Measurements from ENCODE around the gene ATP8B1.
"Not testable (repeated sequence)": the region's sequence is repeated elsewhere in the genome, so short reads cannot be mapped to it uniquely, and the experiment has no call there.

Gene ATP8B1

DNA sequence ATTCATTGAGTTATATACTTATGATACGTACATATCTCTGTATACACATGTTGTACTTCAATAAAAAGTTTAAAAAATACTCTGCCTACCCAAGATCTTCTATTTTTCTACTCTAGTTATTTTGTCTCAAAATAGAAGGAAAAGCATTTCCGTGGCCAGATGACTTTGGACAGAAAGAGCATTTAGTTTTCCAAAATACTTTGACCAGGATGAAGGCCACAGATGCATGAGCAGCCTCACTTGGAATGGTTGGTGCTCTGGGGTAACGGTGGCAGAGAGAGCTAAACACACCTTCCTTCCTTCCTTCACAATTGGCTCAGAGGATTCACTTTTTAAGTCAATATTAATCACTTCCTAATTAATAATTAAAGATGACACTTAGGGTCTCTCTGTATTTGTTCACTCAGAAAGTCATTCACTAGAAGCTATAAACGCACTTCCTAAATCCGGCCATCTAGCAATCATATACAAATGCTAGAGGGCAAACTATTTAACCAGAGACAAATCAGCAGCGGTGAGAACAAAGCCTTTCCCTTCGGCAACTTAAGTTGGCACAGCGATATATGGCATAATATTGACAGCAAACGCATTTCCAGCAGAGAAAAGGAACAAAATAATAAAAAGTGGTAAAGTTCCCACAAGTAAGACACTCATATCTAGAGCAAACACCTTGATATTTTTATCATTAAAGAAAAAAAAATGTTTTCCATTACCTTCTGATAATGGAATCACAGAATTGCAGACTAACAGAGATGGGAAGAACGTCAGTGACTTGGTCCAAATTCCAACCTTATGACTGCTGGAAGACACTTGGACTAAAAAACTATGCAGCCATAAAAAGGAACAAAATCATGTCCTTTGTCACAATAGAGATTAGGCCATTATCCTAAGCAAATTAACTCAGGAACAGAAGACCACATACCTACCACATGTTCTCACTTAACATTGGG is 125.6 kb downstream of the ATP8B1 start:
- DNase-seq (ENCODE audit: low read depth in 1 of 2, low spot score in 1 of 2): no peak

DNA sequence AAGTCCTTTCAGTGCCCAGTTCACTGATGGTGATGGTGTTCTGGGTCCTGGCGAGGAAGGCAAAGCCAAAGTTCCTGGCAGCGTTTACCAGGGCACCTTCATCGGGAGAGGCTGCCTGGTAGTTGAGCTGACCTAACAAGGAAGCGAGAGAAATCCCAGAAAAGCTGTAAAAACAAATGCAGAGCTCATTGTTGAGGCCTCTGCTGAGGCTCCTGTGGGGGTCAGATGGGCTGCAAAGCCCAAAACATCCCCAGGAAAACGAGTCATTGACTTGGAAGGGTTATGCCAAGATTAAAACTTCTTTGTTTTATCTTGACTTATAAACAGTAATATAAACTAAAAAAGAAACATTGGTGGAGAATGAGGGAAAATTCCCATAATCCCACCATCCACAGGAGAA is 128.2 kb downstream of the ATP8B1 start:
- no peak for DNase-seq (ENCODE audit: low read depth in 1 of 2, low spot score in 1 of 2)

DNA sequence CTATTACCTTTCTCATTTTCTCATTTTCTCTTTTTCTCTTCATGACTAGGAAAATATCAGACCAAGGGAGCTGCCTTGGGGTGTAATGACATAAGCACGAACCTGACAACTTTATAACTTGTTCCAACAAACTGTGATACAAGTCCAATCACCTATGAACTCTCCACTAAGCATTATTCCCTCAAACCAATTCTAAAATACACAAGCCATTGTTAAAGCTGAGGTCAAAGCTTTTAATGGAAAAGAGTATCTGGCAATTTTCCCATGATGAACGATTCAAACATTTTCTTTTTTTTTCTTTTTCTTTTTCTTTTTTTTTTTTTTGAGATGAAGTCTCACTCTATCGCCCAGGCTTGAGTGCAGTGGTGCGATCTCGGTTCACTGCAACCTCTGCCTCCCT is 133.1 kb downstream of the ATP8B1 start:
- no peak for DNase-seq (ENCODE audit: low read depth in 1 of 2, low spot score in 1 of 2)

DNA sequence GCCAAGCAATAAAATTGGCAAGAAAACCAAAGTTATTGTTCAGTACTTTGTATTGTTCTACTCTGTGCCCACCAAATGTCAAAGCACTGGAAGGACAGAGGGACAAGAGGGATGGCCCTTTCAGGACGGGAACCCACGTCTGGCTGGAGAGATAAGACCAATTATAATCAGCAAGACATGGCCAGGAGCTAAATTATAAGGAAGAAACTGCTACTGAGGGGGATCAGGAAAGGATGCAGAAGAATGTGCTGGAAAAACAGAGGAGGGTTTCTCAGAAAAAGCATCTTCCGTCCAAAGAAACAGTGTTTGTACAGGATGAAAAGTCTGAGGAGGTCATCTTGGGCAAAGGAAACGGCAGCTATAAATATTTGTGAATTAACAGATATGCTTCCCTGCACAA is 135.1 kb downstream of the ATP8B1 start:
- DNase-seq (ENCODE audit: low read depth in 1 of 2, low spot score in 1 of 2): no peak

DNA sequence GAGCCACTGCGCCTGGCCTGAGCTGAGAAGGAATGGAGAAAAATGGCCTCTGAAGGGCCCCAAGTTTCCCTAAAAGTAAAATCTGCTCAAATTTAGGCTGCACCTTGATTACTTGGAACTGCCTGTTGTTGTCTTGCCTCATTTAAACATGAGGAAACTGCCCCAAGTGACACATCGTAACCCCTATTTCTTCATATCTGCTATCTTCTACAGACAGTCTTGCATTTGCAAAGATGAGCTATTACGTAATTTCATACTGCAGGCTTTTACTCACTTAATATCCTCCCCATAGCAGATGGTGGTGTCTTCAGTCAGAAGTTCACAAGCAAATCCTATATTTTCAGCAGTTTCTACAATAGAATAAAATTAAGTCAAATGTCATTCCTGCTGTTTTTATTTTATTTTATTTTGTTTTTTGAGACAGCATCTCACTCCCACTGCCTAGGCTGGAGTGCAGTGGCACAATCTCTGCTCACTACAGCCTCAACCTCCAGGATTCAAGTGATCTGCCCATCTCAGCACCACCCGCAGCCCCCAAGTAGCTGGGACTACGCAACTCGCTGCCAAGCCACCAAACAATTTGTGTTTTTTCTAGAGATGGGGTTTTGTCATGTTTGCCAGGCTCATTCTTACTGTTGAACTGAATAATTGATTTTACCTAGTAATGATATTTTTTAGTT is 136.2 kb downstream of the ATP8B1 start:
- DNase-seq (ENCODE audit: low read depth in 1 of 2, low spot score in 1 of 2): no peak

DNA sequence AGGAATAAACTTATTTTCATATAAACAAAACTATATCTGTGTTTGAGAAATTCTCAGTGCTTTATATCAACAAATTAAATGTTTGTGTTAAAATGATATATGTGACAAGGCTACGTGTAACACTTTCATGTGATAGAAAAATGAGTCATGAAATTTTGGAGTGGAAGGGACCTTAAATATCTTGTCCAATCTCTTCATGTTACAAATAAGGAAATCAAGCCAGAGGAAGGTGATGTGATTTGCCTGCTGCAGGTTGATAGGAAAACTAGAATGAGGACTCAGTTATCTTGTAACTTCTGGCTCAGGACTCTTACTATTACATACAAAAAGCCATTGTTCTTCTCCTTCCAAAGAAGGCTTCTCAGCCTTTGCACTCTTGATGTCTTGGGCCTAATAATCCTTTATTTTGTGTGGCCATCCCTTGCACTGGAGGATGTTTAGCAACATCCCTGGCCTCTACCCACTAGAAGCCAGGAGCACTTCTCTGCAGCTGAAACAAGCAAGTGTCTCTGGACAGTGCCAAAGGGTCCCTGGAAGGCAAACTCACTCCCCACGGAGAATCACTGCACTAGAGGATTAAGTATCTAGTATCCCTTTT is 138.4 kb downstream of the ATP8B1 start:
- DNase-seq (ENCODE audit: low read depth in 1 of 2, low spot score in 1 of 2): no peak

DNA sequence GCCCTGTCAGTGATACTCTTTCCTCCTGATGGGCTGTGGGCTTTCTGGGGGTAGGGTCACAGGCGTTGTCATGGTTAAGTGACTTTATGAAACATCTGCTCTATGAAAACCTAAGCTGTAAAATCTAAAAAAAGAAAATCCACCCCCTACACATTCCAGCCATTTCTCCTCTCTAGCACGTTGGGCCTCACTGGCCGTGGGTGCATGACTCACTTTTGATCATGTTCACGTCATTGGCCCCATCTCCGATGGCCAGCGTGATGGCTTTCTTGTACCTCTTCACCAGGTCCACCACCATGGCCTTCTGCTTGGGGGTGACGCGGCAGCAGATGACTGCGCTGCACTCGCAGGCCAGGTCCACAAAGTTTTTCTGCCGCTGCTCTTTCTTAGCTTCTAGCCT is 142.2 kb downstream of the ATP8B1 start:
- no peak for DNase-seq (ENCODE audit: low read depth in 1 of 2, low spot score in 1 of 2)

DNA sequence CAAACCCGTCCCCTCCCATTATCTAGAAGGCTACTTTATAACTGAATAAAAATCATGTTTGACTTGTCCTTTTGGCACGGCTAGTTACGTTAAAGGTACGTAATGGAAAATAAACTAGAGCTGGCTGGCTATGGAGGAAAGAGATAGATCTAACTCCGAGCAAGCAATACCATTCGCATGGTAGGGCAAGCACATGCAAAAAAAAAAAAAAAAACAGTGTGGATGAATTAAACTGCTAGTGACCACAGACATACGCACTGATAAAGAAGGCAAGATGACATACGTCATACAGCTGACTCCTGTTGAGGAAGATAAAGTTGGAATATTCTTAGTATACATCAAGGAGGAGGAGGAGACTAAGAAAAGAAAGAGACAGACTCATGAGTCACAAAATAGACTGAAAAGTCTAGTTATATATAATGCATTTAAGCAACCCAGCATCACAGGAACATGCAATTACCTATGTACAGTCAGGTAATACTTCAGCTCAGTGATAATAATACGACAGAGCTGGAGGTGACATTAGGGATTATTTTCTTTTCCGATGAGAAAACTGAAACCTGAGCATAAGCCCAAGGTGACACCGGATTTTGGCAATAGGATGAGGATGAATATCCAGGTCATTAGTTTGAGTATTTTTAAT is 143.5 kb downstream of the ATP8B1 start:
- DNase-seq (ENCODE audit: low read depth in 1 of 2, low spot score in 1 of 2): no peak

DNA sequence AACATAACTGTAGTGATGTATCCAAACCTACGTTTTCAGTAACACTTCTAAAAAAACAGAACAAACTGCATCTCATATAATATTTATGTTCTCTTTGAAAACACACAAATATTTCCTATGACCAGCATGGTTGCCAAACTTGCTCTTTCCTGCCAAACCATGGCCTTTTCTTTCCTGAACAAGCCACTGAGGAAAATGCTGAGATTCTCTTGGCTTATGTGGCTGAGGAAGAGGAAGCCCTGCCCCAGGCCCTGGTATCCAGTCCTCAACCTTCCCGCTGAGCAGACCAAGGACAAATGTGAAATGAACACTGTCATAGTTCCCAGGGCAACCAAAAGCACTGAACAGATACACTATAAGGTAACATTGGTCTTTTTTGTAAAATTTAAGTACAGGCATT is 145.6 kb downstream of the ATP8B1 start:
- DNase-seq (ENCODE audit: low read depth in 1 of 2, low spot score in 1 of 2): no peak

DNA sequence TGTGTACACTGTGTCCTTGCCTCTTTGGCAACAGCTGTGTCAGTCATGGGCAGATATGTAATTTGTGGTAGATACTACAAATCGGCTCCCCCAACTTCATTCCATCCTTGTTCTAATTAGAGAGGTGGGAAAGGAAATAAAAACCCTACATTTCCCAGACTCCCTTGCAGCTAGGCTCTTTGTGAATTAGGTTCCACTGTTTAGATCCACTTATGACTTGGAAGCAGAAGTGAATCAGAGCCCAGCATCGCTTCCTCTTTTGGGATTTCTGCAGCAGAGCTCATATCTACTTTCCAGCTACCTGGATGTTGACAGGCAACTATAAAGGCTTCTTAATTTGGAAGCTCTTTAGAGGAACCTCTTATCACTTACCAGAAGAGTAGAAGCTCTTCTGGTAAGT is 147.4 kb downstream of the ATP8B1 start:
- no peak for DNase-seq (ENCODE audit: low read depth in 1 of 2, low spot score in 1 of 2)

DNA sequence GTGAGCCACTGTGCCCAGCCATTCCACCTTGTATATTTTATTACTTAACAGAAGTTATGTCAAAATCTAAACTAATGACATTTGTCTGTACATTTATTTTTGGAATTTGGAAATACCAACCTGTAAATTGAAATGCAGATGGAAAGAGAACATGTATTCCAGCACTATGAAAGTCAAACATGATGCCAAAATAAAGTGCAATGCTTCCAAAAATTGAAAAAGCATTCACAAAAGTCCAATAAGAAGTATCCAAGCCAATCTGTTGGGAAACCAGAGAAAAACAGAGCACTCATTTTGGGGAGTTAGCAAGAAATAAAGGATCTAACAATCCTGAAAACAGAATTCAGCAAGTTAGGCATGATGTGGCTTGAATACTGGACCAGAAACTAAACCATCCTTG is 151.2 kb downstream of the ATP8B1 start:
- no peak for DNase-seq (ENCODE audit: low read depth in 1 of 2, low spot score in 1 of 2)

DNA sequence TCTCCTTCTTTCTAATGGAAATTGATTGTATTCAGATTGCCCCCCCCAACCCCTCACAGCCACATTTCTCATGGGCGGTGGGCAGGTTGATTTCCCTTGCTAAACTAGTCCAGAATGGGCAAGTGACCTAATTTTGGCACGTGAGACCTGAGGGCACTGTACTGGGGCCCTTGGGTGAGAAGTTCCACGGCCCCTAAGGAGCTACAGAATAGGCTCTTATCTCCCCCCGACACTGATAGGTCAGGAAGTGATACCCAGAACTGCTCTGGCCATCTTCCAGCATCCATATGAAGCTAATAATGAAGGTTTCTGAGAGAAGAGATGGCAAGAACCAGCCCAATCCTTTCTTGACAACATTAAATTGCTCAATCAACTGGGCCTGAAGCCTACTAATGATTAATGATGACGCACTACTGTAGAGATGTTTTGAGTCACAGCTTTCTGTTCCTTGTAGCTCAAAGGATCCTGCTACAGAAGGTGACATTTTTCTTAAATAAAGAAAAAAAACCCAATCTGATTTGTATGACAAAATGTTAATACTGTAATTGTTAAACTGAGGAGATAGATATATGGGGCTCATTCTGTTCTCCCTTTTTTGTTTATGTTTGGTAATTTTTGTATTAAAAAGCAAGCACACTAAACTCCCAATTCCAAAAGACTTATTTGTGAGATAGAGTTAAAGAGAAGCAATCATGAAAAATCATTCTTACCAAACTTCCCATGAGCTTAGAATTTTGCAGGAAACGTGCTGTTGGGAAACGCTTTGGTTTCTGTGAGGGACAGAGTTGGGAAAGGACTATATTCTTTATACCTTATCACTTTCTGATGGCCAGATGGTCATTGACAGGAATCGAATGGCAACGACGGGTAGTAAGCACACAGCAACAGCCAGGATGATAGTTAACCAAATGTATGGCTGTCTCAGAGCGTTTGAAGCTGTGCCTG is 153.3 kb downstream of the ATP8B1 start:
- DNase-seq (ENCODE audit: low read depth in 1 of 2, low spot score in 1 of 2): no peak

DNA sequence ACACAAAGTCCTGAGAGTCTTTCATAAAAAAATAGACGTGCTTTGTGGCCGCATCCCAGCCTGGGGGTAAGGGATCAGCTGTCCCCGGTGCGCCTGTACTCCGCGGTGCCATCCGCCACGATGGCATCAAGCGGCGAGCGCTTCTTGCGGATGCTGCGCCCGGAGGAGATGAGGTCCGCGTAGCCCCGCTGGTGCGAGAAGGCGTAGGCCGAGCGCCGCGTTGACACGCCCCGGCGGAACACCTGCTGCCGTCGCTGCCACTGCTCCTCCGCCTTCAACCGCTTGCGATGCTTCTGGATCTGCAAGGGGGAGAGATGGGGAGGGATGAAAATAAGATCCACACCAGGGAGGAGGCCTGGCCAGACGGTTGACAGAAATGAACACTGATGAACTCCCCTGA is 154.7 kb downstream of the ATP8B1 start:
- DNase-seq (ENCODE audit: low read depth in 1 of 2, low spot score in 1 of 2): no peak

DNA sequence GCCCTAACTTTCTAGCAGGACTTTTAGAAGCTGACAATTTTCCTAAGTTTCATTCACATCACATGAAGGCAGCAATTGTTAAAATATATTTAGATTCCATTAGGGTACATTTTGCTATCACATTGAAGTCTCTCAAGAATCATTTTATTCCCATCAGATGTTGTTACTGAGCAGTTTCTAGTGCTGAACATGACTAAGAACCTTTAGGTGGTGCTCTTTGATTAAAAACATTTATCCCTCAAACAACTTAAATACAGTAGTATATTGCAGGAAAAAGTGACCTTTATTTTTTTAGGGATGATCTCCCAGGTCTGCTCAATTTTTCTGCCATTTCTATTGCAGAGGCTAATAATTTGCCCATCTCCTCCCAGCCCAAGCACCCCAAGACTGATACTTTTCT is 158.6 kb downstream of the ATP8B1 start:
- no peak for DNase-seq (ENCODE audit: low read depth in 1 of 2, low spot score in 1 of 2)

DNA sequence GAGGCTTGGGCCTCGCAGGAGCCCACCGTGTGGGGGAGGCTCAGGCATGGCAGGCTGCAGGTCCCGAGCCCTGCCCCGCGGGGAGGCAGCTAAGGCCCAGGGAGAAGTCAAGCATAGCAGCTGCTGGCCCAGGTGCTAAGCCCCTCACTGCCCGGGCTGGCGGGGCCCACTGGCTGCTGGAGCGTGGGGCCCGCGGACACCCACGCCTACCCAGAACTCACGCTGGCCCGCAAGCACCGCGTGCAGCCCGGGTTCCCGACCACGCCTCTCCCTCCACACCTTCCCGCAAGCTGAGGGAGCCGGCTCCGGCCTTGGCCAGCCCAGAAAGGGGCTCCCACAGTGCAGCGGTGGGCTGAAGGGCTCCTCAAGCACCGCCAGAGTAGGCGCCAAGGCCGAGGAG is 159.4 kb downstream of the ATP8B1 start:
- not testable (repeated sequence) for DNase-seq (ENCODE audit: low read depth in 1 of 2, low spot score in 1 of 2)

DNA sequence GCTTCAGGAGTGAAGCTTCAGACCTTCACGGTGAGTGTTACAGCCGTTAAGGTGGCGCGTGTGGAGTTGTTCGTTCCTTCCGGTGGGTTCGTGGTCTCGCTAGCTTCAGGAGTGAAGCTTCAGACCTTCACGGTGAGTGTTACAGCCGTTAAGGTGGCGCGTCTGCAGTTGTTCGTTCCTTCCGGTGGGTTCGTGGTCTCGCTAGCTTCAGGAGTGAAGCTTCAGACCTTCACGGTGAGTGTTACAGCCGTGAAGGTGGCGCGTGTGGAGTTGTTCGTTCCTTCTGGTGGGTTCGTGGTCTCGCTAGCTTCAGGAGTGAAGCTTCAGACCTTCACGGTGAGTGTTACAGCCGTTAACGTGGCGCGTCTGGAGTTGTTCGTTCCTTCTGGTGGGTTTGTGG is 160.7 kb downstream of the ATP8B1 start:
- DNase-seq (ENCODE audit: low read depth in 1 of 2, low spot score in 1 of 2): not testable (repeated sequence)

DNA sequence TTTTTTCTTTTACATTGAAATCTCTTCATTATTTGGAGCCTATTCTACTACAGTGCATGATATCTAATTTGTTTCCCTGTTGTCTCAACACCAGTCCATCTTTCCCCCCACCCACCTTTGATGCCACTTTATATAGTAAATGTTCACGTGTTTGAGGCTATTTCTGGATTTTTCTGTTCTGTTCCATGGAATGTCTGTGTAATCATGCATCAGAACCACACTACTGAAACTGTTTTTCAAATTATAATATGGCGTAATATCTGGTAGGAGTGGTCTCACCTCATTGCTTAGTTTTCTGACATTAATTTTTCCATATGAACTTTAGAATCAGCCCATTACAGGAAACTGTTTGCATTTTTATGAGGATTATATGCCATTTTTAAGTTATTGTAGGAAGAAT is 162.4 kb downstream of the ATP8B1 start:
- no peak for DNase-seq (ENCODE audit: low read depth in 1 of 2, low spot score in 1 of 2)

DNA sequence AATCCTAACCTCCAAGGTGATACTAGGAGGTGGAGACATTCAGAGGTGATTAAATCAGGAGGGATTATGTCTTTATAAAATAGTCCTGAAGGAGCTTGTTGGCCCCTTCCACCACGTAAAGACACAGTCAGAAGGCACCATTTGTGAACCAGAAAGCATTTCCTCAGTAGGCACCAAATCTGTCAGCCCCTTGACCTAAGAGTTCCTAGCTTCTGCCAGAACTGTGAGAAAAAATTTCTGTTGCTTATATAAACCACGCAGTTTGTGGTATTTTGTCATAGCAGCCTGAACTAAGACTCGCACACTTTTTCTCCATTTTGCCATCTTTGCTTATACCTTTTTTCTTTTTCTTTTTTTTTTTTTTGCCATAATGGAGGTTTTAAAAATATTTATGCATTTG is 162.9 kb downstream of the ATP8B1 start:
- no peak for DNase-seq (ENCODE audit: low read depth in 1 of 2, low spot score in 1 of 2)

DNA sequence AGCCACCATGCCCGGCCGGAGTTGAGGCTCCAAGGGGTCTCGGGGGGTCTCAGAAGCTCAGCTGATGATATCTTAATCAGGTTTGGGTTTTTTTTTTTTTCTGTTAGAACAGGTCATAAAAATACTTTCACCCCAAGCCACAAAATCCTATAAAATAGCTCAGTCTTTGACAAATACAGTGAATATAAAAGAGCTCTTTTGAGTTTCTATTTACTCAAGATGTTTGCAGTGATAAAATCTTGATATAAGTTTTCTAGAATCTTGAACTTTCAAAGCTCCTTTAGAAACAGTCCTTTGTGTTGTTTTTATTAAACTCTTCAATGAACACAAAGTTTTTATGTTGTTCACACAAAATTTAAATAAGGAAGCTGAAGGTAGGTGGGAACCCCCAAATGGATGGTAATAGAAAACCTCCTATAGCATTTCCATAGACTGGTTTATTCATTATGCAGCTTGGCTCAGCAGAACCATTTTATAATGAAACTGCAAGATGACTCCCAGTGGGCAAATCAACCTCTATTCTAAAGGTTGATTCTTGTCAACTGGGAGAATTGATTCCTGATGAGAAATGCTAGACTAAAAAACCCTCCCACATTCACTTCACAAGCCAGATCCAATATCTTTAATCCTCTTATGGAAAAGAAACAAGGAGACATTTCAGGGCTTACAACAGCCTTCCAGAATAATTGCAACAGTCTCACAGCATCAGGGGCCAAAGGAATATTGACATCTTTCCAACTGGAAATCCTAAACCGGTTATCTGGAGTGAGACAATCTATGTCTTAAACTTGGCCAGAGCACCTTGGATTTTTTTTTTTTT is 167.9 kb downstream of the ATP8B1 start:
- no peak for DNase-seq (ENCODE audit: low read depth in 1 of 2, low spot score in 1 of 2)

DNA sequence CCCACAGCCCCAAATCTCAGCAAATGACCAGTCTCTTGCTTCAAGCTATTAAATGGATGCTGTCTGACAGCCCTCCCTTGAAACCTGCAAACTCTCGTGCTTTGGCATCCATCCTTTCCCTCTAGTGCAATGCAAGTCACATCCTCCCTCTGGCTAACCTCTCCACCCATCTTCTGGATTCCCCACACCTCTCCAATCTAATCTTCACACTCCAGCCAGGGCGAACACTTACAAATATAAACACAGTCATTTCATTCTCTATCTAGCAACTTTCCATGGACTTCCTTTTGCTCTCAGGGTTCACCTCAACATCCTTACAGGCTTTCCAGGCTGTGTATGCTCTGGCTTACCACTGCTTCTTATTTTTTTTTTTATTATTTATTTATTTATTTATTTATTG is 171.4 kb downstream of the ATP8B1 start:
- DNase-seq (ENCODE audit: low read depth in 1 of 2, low spot score in 1 of 2): no peak
